Lower leg skin (tissue), 3 donors: Measurements from ENCODE around the gene MANEAL.

Source experiments
- CTCF ChIP-seq, 3 donors: fragments of 450-650 bp; IDR thresholded peaks; one replicate each; pipeline ENCODE4 v1.5.1; 2016; ENCODE audit warnings: antibody characterized with exemption in 3 of 3, mild to moderate bottlenecking in 3 of 3, moderate library complexity in 2 of 3
- POLR2A ChIP-seq, 2 donors: fragments of 450-650 bp; IDR thresholded peaks; one replicate each; pipeline ENCODE4 v1.6.1; 2016 to 2017; ENCODE audit warnings: antibody characterized with exemption in 2 of 2, mild to moderate bottlenecking in 1 of 2, moderate library complexity in 1 of 2

DNA sequence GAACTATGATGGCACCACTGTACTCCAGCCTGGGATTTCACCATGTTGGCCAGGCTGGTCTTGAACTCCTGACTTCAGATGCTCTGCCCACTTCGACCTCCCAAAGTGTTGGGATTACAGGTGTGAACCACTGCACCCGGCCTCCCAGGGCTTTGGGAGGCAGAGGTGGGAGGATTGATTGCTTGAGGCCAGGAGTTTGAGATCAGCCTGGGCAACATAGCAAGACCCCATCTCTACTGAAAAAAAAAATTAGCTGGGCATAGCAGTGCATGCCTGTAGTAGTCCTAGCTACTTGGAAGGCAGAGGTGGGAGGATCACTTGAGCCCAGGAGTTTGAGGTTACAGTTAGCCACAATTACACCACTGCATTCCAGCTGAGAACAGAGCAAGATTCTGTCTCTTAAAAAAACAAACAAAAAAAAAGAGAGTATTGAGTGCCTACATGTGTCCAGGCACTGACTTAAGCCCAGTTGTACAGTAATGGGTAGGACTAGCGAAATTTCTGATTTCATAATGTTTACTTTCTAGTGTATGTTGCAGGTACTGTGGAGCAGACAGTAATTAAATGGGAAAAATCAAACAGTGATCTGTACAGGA, 4.2 kb downstream of the MANEAL start:
- TF ChIP-seq CTCF (IDR thresholded peaks at IDR 0.05) (no peak), POLR2A (IDR thresholded peaks at IDR 0.05) (no peak)
